ENCODE measurements around the gene FANCL. TPM values are rescaled to one million over a fixed set of nuclear protein-coding genes. Genes with fewer than 3 reads are reported as not detected.

FANCL gene
- total and polyA plus RNA-seq, 9 of the 15 experiments (the other 6 are each of a cell fraction or from before 2014, with no cell fraction given), result 36.7 to 120 (median 58.5) TPM

DNA sequence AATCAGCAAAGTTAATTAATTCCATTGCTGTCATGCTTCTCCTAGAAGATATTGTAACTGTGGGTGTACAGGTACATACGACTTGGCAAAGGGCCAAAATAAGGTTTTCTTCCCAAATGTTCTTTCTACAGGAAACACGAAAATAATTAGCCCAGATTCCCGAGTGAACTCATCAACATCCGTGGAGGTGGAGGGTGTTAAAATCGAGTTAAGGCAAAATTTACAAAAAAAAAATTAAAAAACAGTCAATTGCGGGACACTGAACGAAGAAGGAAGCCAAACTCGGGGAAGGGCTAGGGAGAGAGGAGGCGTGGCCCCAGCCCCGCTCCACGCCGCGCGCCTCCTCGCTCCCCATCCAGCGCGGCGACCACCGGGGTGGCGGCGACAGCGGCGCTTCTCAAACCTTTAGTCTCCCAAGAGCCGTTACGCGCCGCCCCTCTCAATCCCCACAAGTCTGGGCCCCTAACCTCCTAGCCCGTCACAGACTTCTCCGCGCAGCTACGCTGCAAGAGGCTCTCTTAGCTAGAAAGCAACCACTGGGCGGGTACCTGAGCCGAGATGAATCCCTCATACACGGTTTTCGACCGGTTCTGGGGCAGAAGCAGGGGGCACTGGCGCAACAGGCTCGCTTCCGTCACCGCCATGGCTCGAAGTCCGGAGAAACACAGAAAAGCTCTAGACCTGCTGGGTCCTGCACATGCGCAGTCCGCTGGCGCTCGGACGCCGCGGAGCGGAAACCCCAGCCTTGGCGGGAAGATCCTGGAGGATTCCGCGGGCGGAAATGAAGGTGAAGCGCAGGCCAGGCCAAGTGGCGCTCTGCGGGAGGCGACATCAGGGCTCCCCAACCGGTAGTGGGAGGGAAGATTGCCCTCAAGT, at the start of gene FANCL (continued):
- TF ChIP-seq SAP30 (IDR thresholded peaks at IDR 0.05; ENCODE audit: borderline replicate concordance, insufficient read depth, low read depth, low read length, poor library complexity, severe bottlenecking) (no peak), PHTF2 (CRISPR knock-in tag; IDR thresholded peaks at IDR 0.05) (no peak), NR2F6 (CRISPR knock-in tag; IDR thresholded peaks at IDR 0.05) (no peak), NFRKB (IDR thresholded peaks at IDR 0.05; ENCODE audit: low read depth) (peak; percentile 87), ZKSCAN3 (CRISPR knock-in tag; IDR thresholded peaks at IDR 0.05) (no peak), NFXL1 (CRISPR knock-in tag; IDR thresholded peaks at IDR 0.05) (no peak), FOXP1 (CRISPR knock-in tag; IDR thresholded peaks at IDR 0.05) (no peak), BACH1 (tag; IDR thresholded peaks at IDR 0.05) (no peak), MXI1 (IDR thresholded peaks at IDR 0.05; ENCODE audit: low read depth, low read length) (peak; percentile 46), SMARCB1 (IDR thresholded peaks at IDR 0.05; ENCODE audit: insufficient read length, low read depth) (no peak), HDAC1 (IDR thresholded peaks at IDR 0.05) (peak in 1 of 2 experiments; percentile 68; a peak in 1 of 4 replicates), PRPF4 (IDR thresholded peaks at IDR 0.05; ENCODE audit: insufficient read depth, low read depth, low read length, poor library complexity, severe bottlenecking) (no peak), ZNF232 (CRISPR knock-in tag; IDR thresholded peaks at IDR 0.05) (no peak)
- TF ChIP-seq, protein P1, sequence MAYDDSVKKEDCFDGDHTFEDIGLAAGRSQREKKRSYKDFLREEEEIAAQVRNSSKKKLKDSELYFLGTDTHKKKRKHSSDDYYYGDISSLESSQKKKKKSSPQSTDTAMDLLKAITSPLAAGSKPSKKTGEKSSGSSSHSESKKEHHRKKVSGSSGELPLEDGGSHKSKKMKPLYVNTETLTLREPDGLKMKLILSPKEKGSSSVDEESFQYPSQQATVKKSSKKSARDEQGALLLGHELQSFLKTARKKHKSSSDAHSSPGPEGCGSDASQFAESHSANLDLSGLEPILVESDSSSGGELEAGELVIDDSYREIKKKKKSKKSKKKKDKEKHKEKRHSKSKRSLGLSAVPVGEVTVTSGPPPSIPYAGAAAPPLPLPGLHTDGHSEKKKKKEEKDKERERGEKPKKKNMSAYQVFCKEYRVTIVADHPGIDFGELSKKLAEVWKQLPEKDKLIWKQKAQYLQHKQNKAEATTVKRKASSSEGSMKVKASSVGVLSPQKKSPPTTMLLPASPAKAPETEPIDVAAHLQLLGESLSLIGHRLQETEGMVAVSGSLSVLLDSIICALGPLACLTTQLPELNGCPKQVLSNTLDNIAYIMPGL (CRISPR knock-in tag; IDR thresholded peaks at IDR 0.05), result no peak
- TF ChIP-seq, protein P2, sequence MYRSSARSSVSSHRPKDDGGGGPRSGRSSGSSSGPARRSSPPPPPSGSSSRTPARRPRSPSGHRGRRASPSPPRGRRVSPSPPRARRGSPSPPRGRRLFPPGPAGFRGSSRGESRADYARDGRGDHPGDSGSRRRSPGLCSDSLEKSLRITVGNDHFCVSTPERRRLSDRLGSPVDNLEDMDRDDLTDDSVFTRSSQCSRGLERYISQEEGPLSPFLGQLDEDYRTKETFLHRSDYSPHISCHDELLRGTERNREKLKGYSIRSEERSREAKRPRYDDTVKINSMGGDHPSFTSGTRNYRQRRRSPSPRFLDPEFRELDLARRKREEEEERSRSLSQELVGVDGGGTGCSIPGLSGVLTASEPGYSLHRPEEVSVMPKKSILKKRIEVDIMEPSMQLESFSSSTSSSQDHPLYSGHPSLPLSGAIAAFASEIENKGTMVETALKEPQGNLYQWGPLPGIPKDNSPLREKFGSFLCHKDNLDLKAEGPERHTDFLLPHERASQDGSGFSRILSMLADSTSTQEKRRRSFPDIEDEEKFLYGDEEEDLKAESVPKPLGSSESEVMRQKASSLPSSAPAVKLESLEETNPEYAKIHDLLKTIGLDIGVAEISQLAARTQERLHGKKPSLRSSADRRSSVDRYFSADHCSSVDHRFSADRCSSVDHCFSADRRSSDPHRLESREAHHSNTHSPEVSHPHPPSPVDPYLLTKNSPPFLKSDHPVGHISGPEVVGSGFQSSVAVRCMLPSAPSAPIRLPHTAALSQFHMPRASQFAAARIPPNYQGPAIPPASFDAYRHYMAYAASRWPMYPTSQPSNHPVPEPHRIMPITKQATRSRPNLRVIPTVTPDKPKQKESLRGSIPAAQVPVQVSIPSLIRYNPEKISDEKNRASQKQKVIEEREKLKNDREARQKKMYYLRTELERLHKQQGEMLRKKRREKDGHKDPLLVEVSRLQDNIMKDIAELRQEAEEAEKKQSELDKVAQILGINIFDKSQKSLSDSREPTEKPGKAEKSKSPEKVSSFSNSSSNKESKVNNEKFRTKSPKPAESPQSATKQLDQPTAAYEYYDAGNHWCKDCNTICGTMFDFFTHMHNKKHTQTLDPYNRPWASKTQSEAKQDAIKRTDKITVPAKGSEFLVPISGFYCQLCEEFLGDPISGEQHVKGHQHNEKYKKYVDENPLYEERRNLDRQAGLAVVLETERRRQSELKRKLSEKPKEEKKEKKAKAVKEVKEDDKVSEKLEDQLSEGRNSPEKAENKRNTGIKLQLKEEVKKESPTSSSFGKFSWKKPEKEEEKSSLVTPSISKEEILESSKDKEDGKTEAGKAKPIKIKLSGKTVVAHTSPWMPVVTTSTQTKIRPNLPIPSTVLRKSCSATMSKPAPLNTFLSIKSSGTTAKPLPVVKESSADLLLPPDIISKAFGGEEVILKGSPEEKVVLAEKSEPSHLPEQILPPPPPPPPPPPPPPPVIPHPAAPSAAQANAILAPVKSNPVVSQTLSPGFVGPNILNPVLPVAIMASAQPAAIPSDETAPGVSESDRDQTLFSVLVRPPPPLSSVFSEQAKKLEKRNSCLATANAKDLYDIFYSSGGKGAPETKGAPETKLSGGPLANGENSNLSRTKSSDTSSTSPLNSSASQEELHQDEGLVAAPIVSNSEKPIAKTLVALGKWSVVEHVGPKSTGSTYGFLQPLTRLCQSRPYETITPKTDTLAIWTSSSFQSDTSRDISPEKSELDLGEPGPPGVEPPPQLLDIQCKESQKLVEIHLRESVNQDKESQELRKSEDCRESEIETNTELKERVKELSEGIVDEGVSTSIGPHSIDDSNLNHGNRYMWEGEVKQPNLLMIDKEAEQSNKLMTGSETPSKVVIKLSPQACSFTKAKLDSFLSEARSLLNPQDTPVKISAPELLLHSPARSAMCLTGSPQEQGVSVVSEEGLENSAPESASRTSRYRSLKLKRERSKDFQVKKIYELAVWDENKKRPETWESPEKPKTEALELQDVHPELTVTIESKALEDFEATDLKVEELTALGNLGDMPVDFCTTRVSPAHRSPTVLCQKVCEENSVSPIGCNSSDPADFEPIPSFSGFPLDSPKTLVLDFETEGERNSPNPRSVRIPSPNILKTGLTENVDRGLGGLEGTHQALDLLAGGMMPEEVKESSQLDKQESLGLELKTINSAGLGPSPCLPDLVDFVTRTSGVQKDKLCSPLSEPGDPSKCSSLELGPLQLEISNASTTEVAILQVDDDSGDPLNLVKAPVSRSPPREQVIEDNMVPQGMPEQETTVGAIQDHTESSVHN (IDR thresholded peaks at IDR 0.05; ENCODE audit: borderline replicate concordance in 1 of 2, low read depth in 1 of 2), result no peak
- TF ChIP-seq, protein P3, sequence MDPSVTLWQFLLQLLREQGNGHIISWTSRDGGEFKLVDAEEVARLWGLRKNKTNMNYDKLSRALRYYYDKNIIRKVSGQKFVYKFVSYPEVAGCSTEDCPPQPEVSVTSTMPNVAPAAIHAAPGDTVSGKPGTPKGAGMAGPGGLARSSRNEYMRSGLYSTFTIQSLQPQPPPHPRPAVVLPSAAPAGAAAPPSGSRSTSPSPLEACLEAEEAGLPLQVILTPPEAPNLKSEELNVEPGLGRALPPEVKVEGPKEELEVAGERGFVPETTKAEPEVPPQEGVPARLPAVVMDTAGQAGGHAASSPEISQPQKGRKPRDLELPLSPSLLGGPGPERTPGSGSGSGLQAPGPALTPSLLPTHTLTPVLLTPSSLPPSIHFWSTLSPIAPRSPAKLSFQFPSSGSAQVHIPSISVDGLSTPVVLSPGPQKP (CRISPR knock-in tag; IDR thresholded peaks at IDR 0.05), result no peak

Data from K562 (cell line).